ENCODE results near the gene STAT6. TPM values are rescaled to one million over a fixed set of nuclear protein-coding genes. Genes with fewer than 3 reads are reported as not detected.

STAT6 gene
- total RNA-seq, 2 experiments from 2014 or later: 251 to 263 TPM

DNA sequence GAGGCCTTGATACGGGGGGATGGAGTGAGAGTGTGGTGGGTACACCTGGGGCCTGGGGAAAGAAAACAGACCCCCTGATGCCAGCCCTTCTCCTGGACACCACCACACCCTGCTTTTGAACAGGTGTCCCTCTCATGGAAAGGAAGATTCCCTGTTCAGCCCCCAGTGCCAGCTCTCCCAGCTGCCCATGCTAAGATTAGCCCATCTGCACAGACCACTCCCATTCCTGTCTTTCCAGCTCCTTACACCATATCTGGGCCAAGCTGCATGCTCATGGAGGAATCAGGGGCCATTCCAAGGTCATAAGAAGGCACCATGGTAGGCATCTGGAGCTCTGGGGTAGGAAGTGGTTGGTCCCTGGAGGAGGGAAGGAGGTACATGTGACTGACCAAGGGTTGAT is 12.6 kb downstream of the STAT6 start:
- Mint-ChIP-seq H3K9me3 (no peaks in the 10 kb centered on the region), H3K4me1 (peaks cover 39% of the 10 kb centered on the region), H3K27me3 (no peaks in the 10 kb centered on the region), H3K4me3 (no peak overlapping the region), H3K27ac (peak overlapping the region; percentile 44), H3K36me3 (peaks cover 40% of the 10 kb centered on the region)
- no peak for DNase-seq
- no peak for ATAC-seq (ENCODE audit: low read depth)
- POLR2A ChIA-PET: interaction anchor here (1.7 to 16.0 kb wide), 3 partner anchors 9 to 24 kb away, joined by 6 to 225 read pairs (median 35); partner anchors contain the start of genes NAB2, NEMP1 and STAT6

DNA sequence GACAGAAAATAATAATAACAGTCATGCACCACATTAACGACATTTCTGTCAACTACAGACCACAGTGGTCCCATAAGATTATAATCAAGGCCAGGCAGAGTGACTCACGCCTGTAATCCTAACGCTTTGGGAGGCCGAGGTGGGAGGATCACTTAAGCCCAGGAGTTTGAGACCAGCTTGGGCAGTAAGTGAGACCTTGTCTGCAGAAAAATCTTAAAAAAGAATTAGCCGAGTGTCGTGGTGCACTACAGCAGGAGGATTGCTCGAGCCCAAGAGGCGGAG is 13.7 kb downstream of the STAT6 start:
- ATAC-seq (ENCODE audit: low read depth) (no peak), DNase-seq (no peak)
- Mint-ChIP-seq H3K4me1 (peaks cover 42% of the 10 kb centered on the region), H3K9me3 (no peaks in the 10 kb centered on the region), H3K4me3 (no peak overlapping the region), H3K27ac (peak overlapping the region; percentile 38), H3K27me3 (no peaks in the 10 kb centered on the region), H3K36me3 (peaks cover 40% of the 10 kb centered on the region)
- POLR2A ChIA-PET: interaction anchor here (1.1 to 16.0 kb wide), 4 partner anchors 8 to 23 kb away, joined by 3 to 225 read pairs (median 20); partner anchors contain the start of genes NAB2, NEMP1 and STAT6

DNA sequence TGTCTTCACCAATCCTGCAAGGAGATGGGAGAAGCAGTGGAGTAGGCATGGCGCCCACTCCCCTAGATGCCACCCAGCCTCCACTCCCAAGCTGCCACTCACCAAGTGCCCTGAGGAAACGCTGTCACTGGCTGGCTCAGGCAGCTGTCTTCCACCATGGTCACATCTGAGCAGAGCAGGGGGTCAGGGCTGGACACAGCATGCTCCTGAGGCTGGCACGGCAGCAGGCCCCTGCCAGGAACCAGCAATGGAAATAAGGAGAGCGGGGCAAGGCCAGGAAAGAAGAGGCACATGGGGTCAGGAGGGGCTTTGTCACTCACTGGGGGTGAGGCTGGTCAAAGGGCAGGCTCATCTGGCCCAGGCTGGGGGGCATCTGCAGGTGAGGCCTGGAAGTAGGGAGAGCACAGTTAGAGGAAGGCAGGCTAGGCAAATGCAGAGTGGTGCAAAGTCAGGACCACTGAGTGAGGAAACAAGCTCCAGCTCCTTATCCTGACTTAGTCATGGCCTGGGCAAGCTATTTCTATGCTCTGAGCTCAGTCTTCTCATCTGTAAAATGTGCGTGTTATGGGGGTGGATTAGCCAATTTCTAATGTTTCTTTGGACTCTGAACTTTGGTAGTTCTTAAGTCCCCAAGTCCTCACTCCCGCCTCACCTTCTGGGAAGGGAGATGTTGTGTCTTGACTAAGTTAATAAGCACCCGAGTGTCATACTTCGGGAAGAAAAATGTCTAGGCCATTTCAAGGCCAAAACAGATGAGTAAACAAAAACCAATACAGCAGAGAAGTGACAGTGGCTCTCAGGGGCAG is 14.2 kb downstream of the STAT6 start:
- ATAC-seq (ENCODE audit: low read depth): no peak
- Mint-ChIP-seq H3K27me3 (no peaks in the 10 kb centered on the region), H3K4me1 (peaks cover 40% of the 10 kb centered on the region), H3K9me3 (no peaks in the 10 kb centered on the region), H3K36me3 (peaks cover 37% of the 10 kb centered on the region), H3K27ac (peak overlapping the region; percentile 38), H3K4me3 (no peak overlapping the region)
- POLR2A ChIA-PET: interaction anchor here (1.1 to 16.0 kb wide), 4 partner anchors 8 to 22 kb away, joined by 3 to 225 read pairs (median 20); partner anchors contain the start of genes NAB2, NEMP1 and STAT6
- no peak for DNase-seq

- POLR2A ChIA-PET: interaction anchor here (1.3 to 16.0 kb wide), 4 partner anchors 8 to 21 kb away, joined by 3 to 225 read pairs (median 20); partner anchors contain the start of genes NEMP1 and STAT6
- no peaks in the 10 kb centered on the region for H3K27me3 Mint-ChIP-seq
- DNase-seq (no peak), ATAC-seq (ENCODE audit: low read depth) (no peak)
- H3K4me3 Mint-ChIP-seq: no peak overlapping the region
- H3K9me3 Mint-ChIP-seq: no peaks in the 10 kb centered on the region
- peak overlapping the region; percentile 65 for H3K27ac Mint-ChIP-seq
- peaks cover 37% of the 10 kb centered on the region for H3K36me3 Mint-ChIP-seq
- H3K4me1 Mint-ChIP-seq: peaks cover 43% of the 10 kb centered on the region
These were observed 15.0 kb downstream of the STAT6 start for GRCh38 chr12:57096099-57096572.

DNA sequence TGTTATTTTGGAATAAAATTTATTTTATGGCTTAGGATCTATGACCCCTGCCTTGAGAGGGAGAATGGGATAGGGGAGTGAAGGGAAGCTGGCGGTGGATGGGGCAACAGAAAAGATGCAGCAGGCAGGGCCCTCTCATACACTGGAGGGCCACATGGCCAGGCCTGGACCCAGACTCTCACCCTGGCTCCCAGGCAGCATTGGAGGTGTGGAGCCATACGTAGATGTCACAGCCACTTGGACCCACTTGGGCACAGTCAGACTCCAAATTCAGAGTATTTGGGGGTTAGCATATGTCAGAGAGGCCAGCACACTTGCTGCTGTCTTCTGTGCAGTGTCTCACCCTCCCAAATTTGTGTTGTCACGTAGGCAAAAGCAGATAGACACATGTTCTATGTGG is 15.7 kb downstream of the STAT6 start:
- H3K27me3 Mint-ChIP-seq: no peaks in the 10 kb centered on the region
- peaks cover 49% of the 10 kb centered on the region for H3K4me1 Mint-ChIP-seq
- peak overlapping the region; percentile 95 for H3K27ac Mint-ChIP-seq
- DNase-seq (no peak), ATAC-seq (ENCODE audit: low read depth) (no peak)
- H3K9me3 Mint-ChIP-seq: no peaks in the 10 kb centered on the region
- no peak overlapping the region for H3K4me3 Mint-ChIP-seq
- peaks cover 39% of the 10 kb centered on the region for H3K36me3 Mint-ChIP-seq
- POLR2A ChIA-PET: interaction anchor here (1.3 to 16.0 kb wide), 4 partner anchors 8 to 21 kb away, joined by 3 to 225 read pairs (median 20); partner anchors contain the start of genes NEMP1 and STAT6

GRCh38 chr12:57094208-57095160 is 16.7 kb downstream of the STAT6 start:
- no peak for DNase-seq
- H3K4me1 Mint-ChIP-seq: peaks cover 52% of the 10 kb centered on the region
- POLR2A ChIA-PET: interaction anchor here (1.2 to 16.0 kb wide), 9 partner anchors 9 to 28 kb away, joined by 3 to 225 read pairs (median 5); partner anchors contain the start of genes NEMP1 and STAT6
- no peak for ATAC-seq (ENCODE audit: low read depth)
- no peaks in the 10 kb centered on the region for H3K27me3 Mint-ChIP-seq
- peak overlapping the region; percentile 95 for H3K27ac Mint-ChIP-seq
- H3K4me3 Mint-ChIP-seq: peak overlapping the region; percentile 16
- H3K36me3 Mint-ChIP-seq: peaks cover 32% of the 10 kb centered on the region
- no peaks in the 10 kb centered on the region for H3K9me3 Mint-ChIP-seq

GRCh38 chr12:57093415-57094207 is 17.6 kb downstream of the STAT6 start:
- Mint-ChIP-seq H3K9me3 (no peaks in the 10 kb centered on the region), H3K4me1 (peaks cover 44% of the 10 kb centered on the region), H3K27me3 (no peaks in the 10 kb centered on the region), H3K4me3 (peak overlapping the region; percentile 83), H3K27ac (peak overlapping the region; percentile 95), H3K36me3 (peaks cover 25% of the 10 kb centered on the region)
- peak; percentile 76 for DNase-seq
- peak; percentile 50 for ATAC-seq (ENCODE audit: low read depth)
- POLR2A ChIA-PET: interaction anchor here (0.6 to 16.0 kb wide), 8 partner anchors 10 to 342 kb away, joined by 3 to 225 read pairs (median 4); partner anchors contain the start of genes NEMP1 and STAT6

DNA sequence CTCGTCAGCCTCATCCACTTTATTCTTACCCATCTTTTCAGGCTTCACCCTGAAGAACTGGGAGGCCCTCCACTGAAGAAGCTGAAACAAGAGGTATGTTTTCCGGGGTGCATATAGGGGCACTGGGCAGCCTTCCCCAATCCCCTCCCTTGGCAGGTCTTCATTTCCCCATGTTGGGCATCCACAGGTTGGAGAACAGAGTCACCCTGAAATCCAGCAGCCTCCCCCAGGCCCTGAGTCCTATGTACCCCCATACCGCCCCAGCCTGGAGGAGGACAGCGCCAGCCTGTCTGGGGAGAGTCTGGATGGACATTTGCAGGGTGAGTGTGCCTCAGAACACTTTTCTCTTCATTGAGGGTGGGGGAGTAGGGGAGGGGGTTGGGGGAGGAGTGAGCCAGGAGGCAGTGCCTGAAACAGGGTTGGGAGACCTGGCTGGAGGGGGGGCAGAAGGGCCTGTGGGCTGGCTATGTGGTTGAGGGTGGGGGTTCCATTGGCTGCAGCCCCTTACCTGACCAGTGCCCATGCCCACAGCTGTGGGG is 18.2 kb downstream of the STAT6 start:
- DNase-seq (no peak), ATAC-seq (ENCODE audit: low read depth) (no peak)
- H3K27me3 Mint-ChIP-seq: no peaks in the 10 kb centered on the region
- H3K4me1 Mint-ChIP-seq: peaks cover 46% of the 10 kb centered on the region
- peak overlapping the region; percentile 83 for H3K4me3 Mint-ChIP-seq
- POLR2A ChIA-PET: interaction anchor here (0.6 to 16.0 kb wide), 8 partner anchors 10 to 341 kb away, joined by 3 to 225 read pairs (median 4); partner anchors contain the start of genes NEMP1, STAT6 and ZBTB39
- H3K27ac Mint-ChIP-seq: peak overlapping the region; percentile 77
- no peaks in the 10 kb centered on the region for H3K9me3 Mint-ChIP-seq
- peaks cover 24% of the 10 kb centered on the region for H3K36me3 Mint-ChIP-seq

DNA sequence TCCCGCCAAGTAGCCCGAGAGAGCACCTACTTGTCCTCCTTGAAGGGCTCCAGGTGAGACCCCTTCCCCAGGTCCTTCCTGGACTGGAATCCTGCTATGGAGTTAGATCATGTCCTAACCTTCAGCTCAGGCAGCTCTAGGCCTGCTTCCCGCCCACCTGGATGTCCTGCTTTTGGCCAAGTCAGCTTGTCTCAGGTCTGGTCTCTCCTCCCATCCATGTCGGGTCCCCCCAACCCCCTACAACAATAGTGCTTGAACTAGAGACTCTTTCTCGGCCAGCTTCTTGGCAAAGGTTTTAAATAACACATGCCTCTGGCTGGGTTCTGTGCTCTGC is 18.7 kb downstream of the STAT6 start:
- POLR2A ChIA-PET: interaction anchor here (0.6 to 16.0 kb wide), 7 partner anchors 11 to 341 kb away, joined by 3 to 225 read pairs (median 4); partner anchors contain the start of genes NEMP1, SHMT2, STAT6 and ZBTB39
- no peak for ATAC-seq (ENCODE audit: low read depth)
- Mint-ChIP-seq H3K36me3 (peaks cover 24% of the 10 kb centered on the region), H3K27ac (peak overlapping the region; percentile 77), H3K9me3 (no peaks in the 10 kb centered on the region), H3K4me3 (peak overlapping the region; percentile 18), H3K4me1 (peaks cover 48% of the 10 kb centered on the region), H3K27me3 (no peaks in the 10 kb centered on the region)
- no peak for DNase-seq

GRCh38 chr12:57091638-57092528 is 19.3 kb downstream of the STAT6 start:
- Mint-ChIP-seq H3K4me3 (no peak overlapping the region), H3K27me3 (no peaks in the 10 kb centered on the region), H3K9me3 (no peaks in the 10 kb centered on the region), H3K36me3 (peaks cover 20% of the 10 kb centered on the region), H3K4me1 (peaks cover 46% of the 10 kb centered on the region), H3K27ac (peak overlapping the region; percentile 77)
- DNase-seq (no peak), ATAC-seq (ENCODE audit: low read depth) (no peak)
- POLR2A ChIA-PET: interaction anchor here (0.8 to 16.0 kb wide), 8 partner anchors 8 to 138 kb away, joined by 3 to 225 read pairs (median 4); partner anchors contain the start of genes NEMP1, SHMT2, STAT6 and ZBTB39

GRCh38 chr12:57090924-57091637 is 20.1 kb downstream of the STAT6 start:
- Mint-ChIP-seq H3K27me3 (no peaks in the 10 kb centered on the region), H3K4me1 (peaks cover 47% of the 10 kb centered on the region), H3K9me3 (no peaks in the 10 kb centered on the region), H3K36me3 (peaks cover 14% of the 10 kb centered on the region), H3K4me3 (peak overlapping the region; percentile 96), H3K27ac (peak overlapping the region; percentile 51)
- POLR2A ChIA-PET: interaction anchor here (0.8 to 16.0 kb wide), 6 partner anchors 9 to 139 kb away, joined by 3 to 225 read pairs (median 6); partner anchors contain the start of genes NEMP1, SHMT2 and STAT6
- ATAC-seq (ENCODE audit: low read depth): no peak
- DNase-seq: no peak

All from activated naive CD8-positive, alpha-beta T cell treated with anti-CD3 and anti-CD28 coated beads, Interleukin-2, amount 10 ng/mL, durations not matched to agents 7 days and 5 days (primary cell).